NCI-H2107 (cell line): Measurements from ENCODE around the gene TCF12.

Experiments
- DNase-seq: peaks from one replicate; lab custom pipeline; 2025; lab: John Stamatoyannopoulos, UW

TCF12 gene

GRCh38 chr15:57169643-57170042 is 251.2 kb downstream of the TCF12 start:
- DNase-seq = no peak

DNA sequence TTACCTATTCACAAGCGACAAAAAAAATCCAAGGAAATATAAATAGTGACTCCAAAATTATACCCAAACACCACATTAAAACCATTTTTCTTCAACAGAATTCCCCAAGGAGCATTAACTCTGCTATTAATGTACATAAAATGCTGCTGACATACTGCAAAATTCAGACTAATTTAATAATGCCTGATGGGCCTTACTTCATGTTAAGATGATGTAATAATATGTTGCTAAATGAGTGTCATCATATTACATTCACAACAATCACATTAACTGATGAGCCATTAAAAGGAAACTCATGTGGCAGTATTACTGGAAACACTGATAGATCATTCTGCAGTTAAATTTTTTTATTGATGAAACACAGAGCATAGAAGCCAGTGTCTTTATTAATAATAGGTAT is 253.0 kb downstream of the TCF12 start:
- DNase-seq = no peak

DNA sequence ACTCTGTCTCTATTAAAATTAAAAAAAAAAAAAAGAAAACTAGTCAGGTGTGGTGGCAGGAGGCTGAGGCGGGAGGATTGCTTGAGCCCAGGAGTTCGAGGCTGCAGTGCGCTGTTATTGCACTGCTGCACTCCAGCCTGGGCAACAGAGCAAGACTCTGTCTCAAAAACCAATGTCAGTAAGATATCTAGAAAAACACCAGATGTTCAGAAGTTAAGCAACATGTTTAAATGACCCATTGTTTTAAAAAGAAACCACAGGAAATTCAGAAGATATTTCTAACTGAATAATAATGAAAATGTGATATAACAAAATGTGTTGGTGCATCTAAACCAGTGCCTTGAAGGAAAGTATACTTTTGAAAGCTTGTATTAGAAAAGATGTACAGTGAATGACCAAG is 254.5 kb downstream of the TCF12 start:
- DNase-seq = no peak

DNA sequence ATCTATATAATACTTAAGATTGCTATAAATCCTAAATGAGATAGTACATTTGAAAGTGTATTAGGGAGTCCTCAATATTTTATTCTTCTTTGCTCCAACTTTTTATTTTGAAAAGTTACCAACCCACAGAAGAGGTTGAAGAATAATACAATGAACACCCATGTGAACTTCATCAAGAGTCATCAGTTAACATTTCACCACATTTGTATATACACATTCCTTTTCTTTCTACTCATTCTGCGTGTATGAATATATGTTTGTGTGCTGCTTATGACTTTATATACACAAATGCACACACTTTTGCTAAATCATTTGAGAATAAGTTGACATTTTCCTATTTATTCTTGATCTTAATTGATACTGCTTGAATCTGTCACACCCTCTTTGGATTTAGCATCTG is 264.6 kb downstream of the TCF12 start:
- no peak for DNase-seq

GRCh38 chr15:57183614-57184344 is 265.3 kb downstream of the TCF12 start:
- DNase-seq = no peak

DNA sequence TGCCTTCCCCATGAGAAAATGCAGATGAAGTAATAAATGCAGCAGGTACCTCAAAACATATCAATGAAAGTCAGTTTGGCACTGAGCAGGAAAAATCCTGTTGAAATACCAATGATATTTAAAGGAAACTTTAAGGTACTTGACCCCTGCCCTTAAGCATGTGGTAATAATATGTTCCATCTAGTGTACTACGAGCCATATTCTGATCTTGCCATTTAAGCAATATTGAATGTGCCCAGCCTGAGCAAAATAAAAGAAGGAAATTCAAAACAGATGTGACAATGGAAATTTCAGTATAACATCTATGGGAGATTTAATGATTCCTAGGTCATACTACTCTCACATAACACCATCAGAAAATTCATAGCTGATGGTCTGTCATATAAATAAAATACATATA is 266.1 kb downstream of the TCF12 start:
- DNase-seq = no peak

DNA sequence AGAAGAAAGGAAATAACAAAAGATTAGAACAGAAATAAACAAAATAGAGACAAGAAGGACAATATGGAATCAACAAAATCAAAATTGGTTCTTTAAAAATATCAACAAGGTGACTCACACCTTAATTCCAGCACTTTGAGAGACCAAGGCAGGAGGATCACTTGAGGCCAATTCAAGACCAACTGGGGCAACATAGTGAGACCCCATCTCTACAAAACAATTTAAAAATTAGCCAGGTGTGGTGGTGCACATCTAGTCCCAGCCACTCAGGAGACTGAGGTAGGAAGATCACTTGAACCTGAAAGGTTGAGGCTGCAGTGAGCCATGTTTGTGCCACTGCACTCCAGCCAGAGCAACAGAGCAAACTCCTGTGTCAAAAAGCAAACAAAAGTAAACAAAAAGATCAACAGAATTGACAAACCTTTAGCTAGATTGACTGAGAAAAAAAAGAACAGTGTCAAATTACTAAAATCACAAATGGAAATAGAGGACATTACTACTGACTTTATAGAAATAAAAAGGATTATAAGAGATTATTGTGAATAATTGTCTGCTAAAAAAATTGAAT is 267.1 kb downstream of the TCF12 start:
- no peak for DNase-seq

DNA sequence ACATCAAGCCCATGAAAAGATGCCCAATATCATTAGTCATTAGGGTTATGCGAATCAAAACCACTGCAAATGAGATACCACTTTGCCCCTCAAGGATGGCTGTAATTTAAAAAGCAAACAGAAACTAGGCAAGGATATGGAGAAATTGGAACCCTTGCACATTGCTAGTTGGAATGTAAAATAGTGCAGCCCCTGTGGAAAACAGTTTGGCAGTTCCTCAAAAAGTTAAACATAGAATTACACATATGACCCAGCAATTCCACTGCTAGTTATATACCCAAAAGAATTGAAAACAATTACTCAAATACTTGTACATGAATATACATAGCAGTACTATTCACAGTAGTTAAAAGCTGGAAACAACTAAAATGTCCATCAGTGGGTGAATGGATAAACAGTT is 271.0 kb downstream of the TCF12 start:
- DNase-seq = no peak

GRCh38 chr15:57190208-57190607 is 271.8 kb downstream of the TCF12 start:
- DNase-seq = no peak

DNA sequence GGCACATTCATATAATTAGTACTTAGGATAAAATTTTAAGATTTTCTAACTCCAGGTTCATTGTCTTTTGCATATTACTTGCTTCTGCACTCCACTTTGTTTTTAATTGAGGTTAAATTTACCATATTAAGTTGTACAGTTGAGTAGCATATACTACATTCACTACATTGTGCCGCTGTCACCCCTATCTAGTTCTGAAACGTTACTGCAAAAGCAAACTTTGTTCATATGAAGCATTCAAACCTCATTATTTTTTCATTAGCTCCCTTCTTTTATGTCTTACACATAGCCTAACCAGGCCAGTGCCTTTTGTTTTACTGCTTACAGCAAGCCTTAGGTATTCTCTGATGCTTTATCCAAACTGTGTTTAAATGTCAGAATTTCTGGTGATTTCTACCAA is 274.7 kb downstream of the TCF12 start:
- DNase-seq = no peak

DNA sequence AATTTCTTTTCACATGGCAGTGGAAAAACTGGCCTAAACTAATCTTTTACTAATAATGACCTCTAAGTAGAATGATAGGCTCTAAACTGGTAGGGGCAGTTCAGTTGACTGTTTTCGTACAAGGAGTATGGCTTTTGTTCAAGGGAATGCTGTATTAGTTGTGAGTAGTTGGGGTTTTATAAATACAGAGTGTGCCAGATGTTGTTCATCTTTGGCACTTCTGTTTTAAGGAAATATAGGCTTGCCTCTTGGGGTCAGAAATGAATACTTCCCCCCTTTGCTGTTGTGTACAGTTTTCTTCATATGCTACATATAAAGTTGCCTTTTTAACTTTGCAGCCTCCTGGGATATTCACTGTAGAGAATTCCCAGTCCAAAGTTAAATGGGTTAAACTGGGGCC is 276.9 kb downstream of the TCF12 start:
- no peak for DNase-seq

DNA sequence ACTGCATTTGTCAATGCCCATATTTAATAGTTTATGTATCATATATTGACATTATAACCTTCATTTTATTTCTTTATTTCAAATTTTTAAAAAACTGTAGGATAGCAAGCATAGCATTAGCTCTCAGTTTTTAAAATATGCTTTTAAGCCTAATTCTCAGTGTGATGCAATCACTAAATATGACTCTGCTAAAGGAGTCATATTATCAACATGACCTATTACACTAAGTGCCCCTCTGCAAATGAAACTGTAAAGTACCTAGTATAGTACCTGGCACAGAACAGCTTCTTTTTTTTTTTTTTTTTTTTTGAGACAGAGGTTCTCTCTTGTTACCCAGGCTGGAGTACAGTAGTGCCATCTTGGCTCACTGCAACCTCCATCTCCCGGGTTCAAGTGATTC is 278.4 kb downstream of the TCF12 start:
- no peak for DNase-seq

- DNase-seq = no peak
Measured at GRCh38 chr15:57198131-57198530, 279.7 kb downstream of the TCF12 start.

GRCh38 chr15:57198654-57199291 is 280.3 kb downstream of the TCF12 start:
- peak; percentile 28 for DNase-seq

- no peak for DNase-seq
Measured at GRCh38 chr15:57201578-57201977, 283.1 kb downstream of the TCF12 start.

- no peak for DNase-seq
Measured at GRCh38 chr15:57203906-57204305, 285.5 kb downstream of the TCF12 start.

DNA sequence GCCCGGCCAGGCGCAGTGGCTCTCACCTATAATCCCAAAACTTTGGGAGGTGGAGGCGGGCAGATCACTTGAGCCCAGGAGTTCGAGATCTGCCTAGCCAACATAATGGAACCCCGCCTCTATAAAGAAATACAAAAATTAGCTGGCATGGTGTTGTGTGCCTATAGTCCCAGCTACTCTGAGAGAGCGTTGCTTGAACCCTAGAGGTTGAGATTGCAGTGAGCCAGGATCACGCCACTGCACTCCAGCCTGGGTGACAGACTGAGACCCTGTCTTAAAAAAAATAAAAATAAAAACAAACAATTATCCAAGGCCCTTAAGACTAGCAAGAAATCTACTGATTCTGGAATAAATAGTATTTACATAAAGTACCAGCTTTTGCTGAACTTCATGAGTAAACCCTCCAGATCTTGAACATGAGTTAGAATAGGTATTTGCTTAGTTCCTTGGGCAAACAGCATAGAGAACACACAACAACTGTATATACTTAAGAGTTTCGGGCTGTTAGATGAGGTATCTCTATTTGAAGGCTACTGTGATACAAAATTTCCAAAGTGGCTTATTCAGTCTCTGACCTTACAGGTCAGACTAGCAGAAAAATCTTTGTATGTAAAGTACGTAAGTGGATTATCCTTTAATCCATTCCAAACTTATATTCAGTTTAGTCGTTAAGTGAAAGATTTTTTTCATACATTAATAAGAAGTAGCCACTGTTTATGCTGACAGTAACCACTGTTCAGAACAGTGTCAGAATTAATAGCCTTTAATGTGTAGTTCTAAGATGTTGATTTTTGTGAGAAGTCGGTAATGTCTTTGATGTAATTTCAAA is 286.8 kb downstream of the TCF12 start:
- no peak for DNase-seq

DNA sequence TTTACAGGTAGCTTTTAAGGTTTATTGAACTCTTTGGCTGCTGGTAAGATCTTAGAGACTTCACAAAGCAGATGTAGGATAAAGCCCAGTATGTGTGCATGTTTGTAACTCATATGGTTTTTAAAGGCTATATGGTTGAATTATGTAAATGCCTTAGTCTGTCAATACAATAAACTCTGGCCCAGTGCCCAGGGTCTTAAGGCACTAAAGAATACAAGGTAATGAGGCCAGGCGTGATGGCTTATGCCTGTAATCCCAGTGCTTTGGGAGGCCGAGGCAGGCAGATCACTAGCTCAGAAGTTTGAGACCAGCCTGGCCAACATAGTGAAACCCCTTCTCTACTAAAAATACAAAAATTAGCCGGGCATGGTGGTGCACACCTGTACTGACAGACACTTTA is 287.6 kb downstream of the TCF12 start:
- DNase-seq = no peak

DNA sequence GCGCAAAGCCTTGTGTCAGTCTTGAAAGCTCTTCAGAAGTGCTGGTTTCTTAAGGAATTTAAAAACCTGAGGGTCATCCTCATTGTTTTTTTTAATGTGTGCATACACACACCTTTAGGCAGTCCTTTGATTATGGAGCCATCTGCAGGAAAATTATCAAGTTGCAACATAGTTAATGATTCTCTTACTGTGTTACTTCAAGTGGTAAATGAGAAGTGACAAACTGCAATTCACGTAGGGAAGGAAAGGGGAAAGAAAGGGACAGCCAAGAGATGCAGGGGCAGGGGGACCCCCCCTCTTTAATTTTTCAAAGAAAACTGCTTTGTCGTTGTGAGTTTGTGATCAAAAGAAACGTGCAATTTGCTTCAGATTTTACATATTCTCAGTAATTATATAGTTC is 295.4 kb downstream of the TCF12 start:
- DNase-seq = no peak

- no peak for DNase-seq
Measured at GRCh38 chr15:57215326-57215725, 296.9 kb downstream of the TCF12 start.

- DNase-seq = no peak
Measured at GRCh38 chr15:57215881-57216280, 297.4 kb downstream of the TCF12 start.

DNA sequence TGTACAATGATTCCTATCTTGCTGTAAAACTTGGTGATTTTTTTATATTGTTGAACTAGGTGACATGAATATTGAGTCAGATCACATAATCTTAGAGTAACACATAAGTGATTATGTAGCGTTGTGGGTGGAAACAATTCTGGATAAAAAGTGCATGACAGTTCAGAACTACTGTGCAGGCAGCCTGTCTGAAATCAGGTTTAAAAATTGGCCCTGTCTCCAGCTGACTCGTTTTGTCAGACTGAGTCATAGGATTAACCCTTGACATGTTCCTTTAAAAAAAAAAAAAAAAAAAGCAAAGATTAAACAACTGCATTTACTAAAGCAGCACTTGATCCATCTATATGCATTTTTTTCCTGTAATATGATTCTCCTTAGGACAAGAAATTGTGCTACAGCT is 297.8 kb downstream of the TCF12 start:
- DNase-seq = no peak
